Measurements from ENCODE around the gene RUNX1. TPM values are rescaled to one million over a fixed set of nuclear protein-coding genes. Genes with fewer than 3 reads are reported as not detected.
A peak's percentile ranks its signal among the peaks of the same experiment; 100 is the strongest.

Gene RUNX1
- total and polyA plus RNA-seq, 2 of the 13 experiments (the other 11 are each of a cell fraction or from before 2014, with no cell fraction given): 5.4 to 6.4 TPM

GRCh38 chr21:34835526-34835925 is 213.6 kb downstream of the RUNX1 start (continued):
- TF ChIP-seq DMAP1 (CRISPR knock-in tag; IDR thresholded peaks at IDR 0.05): peak; percentile 3; the same call in 1 of the 2 replicates
- TF ChIP-seq ZBTB42 (CRISPR knock-in tag; IDR thresholded peaks at IDR 0.05): no peak
- TF ChIP-seq PATZ1 (CRISPR knock-in tag; IDR thresholded peaks at IDR 0.05): peak; percentile 45; the same call in 1 of the 2 replicates
- TF ChIP-seq NCOR1 (IDR thresholded peaks at IDR 0.05; ENCODE audit: borderline replicate concordance, low read length): peak; percentile 16; the same call in 1 of the 2 replicates
- no peak for TF ChIP-seq ZBTB40 (IDR thresholded peaks at IDR 0.05)
- TF ChIP-seq ZBTB40 (CRISPR knock-in tag; IDR thresholded peaks at IDR 0.05): 0 out of 2 replicates have a peak, but pooled peaks have one; percentile 48
- no peak for TF ChIP-seq CCDC6 (CRISPR knock-in tag; IDR thresholded peaks at IDR 0.05)
- no peak for TF ChIP-seq XRCC5 (optimal IDR thresholded peaks at IDR 0.05; ENCODE audit: low read length)
- TF ChIP-seq ATF4 (CRISPR knock-in tag; IDR thresholded peaks at IDR 0.05): peak in 1 of 2 experiments; percentile 69; a peak in 2 of 4 replicates
- peak; percentile 54; the same call in 1 of the 2 replicates for TF ChIP-seq SMC3 (IDR thresholded peaks at IDR 0.05; ENCODE audit: low read length)
- no peak for TF ChIP-seq NCOA2 (CRISPR knock-in tag; IDR thresholded peaks at IDR 0.05)
- TF ChIP-seq ZNF574 (CRISPR knock-in tag; IDR thresholded peaks at IDR 0.05): 0 out of 2 replicates have a peak, but pooled peaks have one; percentile 7
- no peak for TF ChIP-seq ZNF207 (IDR thresholded peaks at IDR 0.05; ENCODE audit: borderline replicate concordance)
- 0 out of 2 replicates have a peak, but pooled peaks have one; percentile 33 for TF ChIP-seq ZBTB37 (CRISPR knock-in tag; IDR thresholded peaks at IDR 0.05)

Measured in HepG2 (cell line).